HEK293 (cell line): ENCODE measurements around the gene KLF11.

ENCODE experiments used
- CTCF ChIA-PET: fragments of 350-600 bp; formaldehyde crosslinking; extraction: SDS; loops from one replicate; lab custom pipeline; 2021; ENCODE audit warnings: antibody characterized with exemption; lab: Yijun Ruan, JAX
- POLR2A ChIA-PET: fragments of 300-600 bp; formaldehyde crosslinking; extraction: SDS; loops from one replicate; lab custom pipeline; 2020; ENCODE audit warnings: antibody characterized with exemption, inconsistent platforms; lab: Yijun Ruan, JAX
- H3K27ac ChIP-seq: fragments of 200-500 bp; sonication (Bioruptor generic); 2 replicates; pipeline ENCODE4 v1.5.1; 2014; ENCODE audit warnings: low read depth, low read length, control low read depth, inconsistent platforms; ENCODE audit errors: extremely low read depth
- H3K36me3 ChIP-seq, 2 experiments: fragments of 200-500 bp in 1 of 2; sonication (Bioruptor generic) in 1 of 2; 1 replicate in 1 of 2; 2 replicates in 1 of 2; pipeline ENCODE4 v1.5.1; 2014 to 2017; ENCODE audit warnings: inconsistent platforms in 2 of 2, low read length in 2 of 2; ENCODE audit not compliant: control insufficient read depth in 2 of 2, insufficient read depth in 1 of 2
- H3K4me1 ChIP-seq: fragments of 200-500 bp; sonication (Bioruptor generic); 2 replicates; pipeline ENCODE4 v1.5.1; 2014; ENCODE audit warnings: mild to moderate bottlenecking, low read length, inconsistent platforms; ENCODE audit not compliant: control insufficient read depth, insufficient read depth
- H3K4me3 ChIP-seq: 2 replicates; pipeline ENCODE4 v1.5.1; 2011; ENCODE audit warnings: low read depth, mild to moderate bottlenecking, control low read depth, low read length, moderate library complexity
- H3K9me3 ChIP-seq: fragments of 200-500 bp; sonication (Bioruptor generic); 2 replicates; pipeline ENCODE4 v1.5.1; 2014; ENCODE audit warnings: low read depth, low read length, inconsistent platforms; ENCODE audit not compliant: control insufficient read depth, insufficient read depth
- EGR2 ChIP-seq: fragments of 450-650 bp; formaldehyde crosslinking; IDR thresholded peaks from 2 replicates; pipeline ENCODE4 v1.5.1; 2016; ENCODE audit warnings: low read depth, missing biosample characterization, missing genetic modification characterization
- GLIS1 ChIP-seq: fragments of 450-650 bp; formaldehyde crosslinking; IDR thresholded peaks from 2 replicates; pipeline ENCODE4 v1.5.1; 2016; ENCODE audit warnings: missing biosample characterization, missing genetic modification characterization
- IKZF3 ChIP-seq: fragments of 450-650 bp; IDR thresholded peaks from 2 replicates; pipeline ENCODE4 v1.5.0; 2018; ENCODE audit warnings: missing biosample characterization, mild to moderate bottlenecking, missing genetic modification characterization, moderate library complexity
- KLF1 ChIP-seq: fragments of 450-650 bp; formaldehyde crosslinking; IDR thresholded peaks from 2 replicates; pipeline ENCODE4 v1.5.1; 2016; ENCODE audit warnings: missing biosample characterization, missing genetic modification characterization
- KLF8 ChIP-seq: fragments of 450-650 bp; formaldehyde crosslinking; IDR thresholded peaks from 2 replicates; pipeline ENCODE4 v1.5.1; 2016; ENCODE audit warnings: missing biosample characterization, missing genetic modification characterization
- KLF9 ChIP-seq: fragments of 450-650 bp; formaldehyde crosslinking; IDR thresholded peaks from 2 replicates; pipeline ENCODE4 v1.5.1; 2016; ENCODE audit warnings: missing biosample characterization, missing genetic modification characterization, low read depth
- PATZ1 ChIP-seq: fragments of 450-650 bp; formaldehyde crosslinking; IDR thresholded peaks from 2 replicates; pipeline ENCODE4 v1.5.1; 2016; ENCODE audit warnings: missing biosample characterization, missing genetic modification characterization
- PRDM6 ChIP-seq: fragments of 450-650 bp; formaldehyde crosslinking; IDR thresholded peaks from 2 replicates; pipeline ENCODE4 v1.5.1; 2017; ENCODE audit warnings: missing biosample characterization, missing genetic modification characterization
- REST ChIP-seq: fragments of 450-650 bp; formaldehyde crosslinking; IDR thresholded peaks from 2 replicates; pipeline ENCODE4 v1.5.1; 2016; ENCODE audit warnings: missing biosample characterization, missing genetic modification characterization
- SP2 ChIP-seq: fragments of 450-650 bp; formaldehyde crosslinking; IDR thresholded peaks from 2 replicates; pipeline ENCODE4 v1.5.1; 2016; ENCODE audit warnings: missing biosample characterization, missing genetic modification characterization
- SP3 ChIP-seq: fragments of 450-650 bp; formaldehyde crosslinking; IDR thresholded peaks from 2 replicates; pipeline ENCODE4 v1.5.1; 2016; ENCODE audit warnings: missing biosample characterization, missing genetic modification characterization
- WT1 ChIP-seq: fragments of 450-650 bp; formaldehyde crosslinking; IDR thresholded peaks from 2 replicates; pipeline ENCODE4 v1.5.1; 2016; ENCODE audit warnings: missing biosample characterization, missing genetic modification characterization
- ZBTB11 ChIP-seq: fragments of 450-650 bp; formaldehyde crosslinking; conservative IDR thresholded peaks from 2 replicates; pipeline ENCODE4 v1.5.1; 2016; ENCODE audit warnings: low read depth, missing biosample characterization, missing genetic modification characterization
- ZFHX2 ChIP-seq: fragments of 450-650 bp; formaldehyde crosslinking; conservative IDR thresholded peaks from 2 replicates; pipeline ENCODE4 v1.5.1; 2016; ENCODE audit warnings: missing biosample characterization, missing genetic modification characterization
- ZNF132 ChIP-seq: fragments of 450-650 bp; formaldehyde crosslinking; IDR thresholded peaks from 2 replicates; pipeline ENCODE4 v1.5.1; 2017; ENCODE audit warnings: missing biosample characterization, missing genetic modification characterization, borderline replicate concordance
- ZNF266 ChIP-seq: fragments of 450-650 bp; formaldehyde crosslinking; IDR thresholded peaks from 2 replicates; pipeline ENCODE4 v1.5.1; 2016; ENCODE audit warnings: missing biosample characterization, missing genetic modification characterization, low read depth
- ZNF335 ChIP-seq: fragments of 450-650 bp; formaldehyde crosslinking; conservative IDR thresholded peaks from 2 replicates; pipeline ENCODE4 v1.5.1; 2016; ENCODE audit warnings: missing biosample characterization, missing genetic modification characterization
- ZNF398 ChIP-seq: fragments of 450-650 bp; formaldehyde crosslinking; IDR thresholded peaks from 2 replicates; pipeline ENCODE4 v1.5.1; 2017; ENCODE audit warnings: missing biosample characterization, missing genetic modification characterization

The KLF11 gene

GRCh38 chr2:10056439-10056838 is 13.1 kb downstream of the KLF11 start:
- ChIA-PET POLR2A (interaction anchor here (1.1 to 2.7 kb wide), 6 partner anchors 8 to 66 kb away, joined by 3 to 17 read pairs (median 9); partner anchors contain the start of genes KLF11 and RRM2), CTCF (interaction anchor here (1.0 to 2.6 kb wide), 7 partner anchors 16 to 379 kb away, joined by 3 to 23 read pairs (median 4); no protein-coding TSS in a partner anchor)
- H3K9me3 ChIP-seq = no peaks in the 10 kb centered on the region
- no peak overlapping the region for H3K27ac ChIP-seq
- no peak for TF ChIP-seq PRDM6 (tag by site-specific recombination)
- TF ChIP-seq ZNF335 = peak; percentile 74
- no peaks in the 10 kb centered on the region; the same call in 1 of the 2 replicates for H3K4me1 ChIP-seq
- peaks cover 0 to 28% of the 10 kb centered on the region in 2 experiments; a peak in 2 of 3 replicates for H3K36me3 ChIP-seq
- H3K4me3 ChIP-seq = no peak overlapping the region

GRCh38 chr2:10057231-10058107 is 14.1 kb downstream of the KLF11 start:
- Histone ChIP-seq H3K27ac (peak overlapping the region; percentile 35; the same call in 1 of the 2 replicates), H3K4me3 (peak overlapping the region; percentile 36), H3K9me3 (no peaks in the 10 kb centered on the region), H3K36me3 (peaks cover 0 to 22% of the 10 kb centered on the region in 2 experiments; a peak in 1 of 3 replicates), H3K4me1 (no peaks in the 10 kb centered on the region; the same call in 1 of the 2 replicates)
- ChIA-PET POLR2A (interaction anchor here (0.6 to 2.7 kb wide), 13 partner anchors 9 to 427 kb away, joined by 3 to 17 read pairs (median 5); partner anchors contain the start of genes KLF11, RRM2, TAF1B and YWHAQ), CTCF (interaction anchor here (0.6 to 2.6 kb wide), 17 partner anchors 9 to 378 kb away, joined by 3 to 23 read pairs (median 3); no protein-coding TSS in a partner anchor)
- TF ChIP-seq ZNF132 (tag by site-specific recombination) (no peak), KLF9 (tag by site-specific recombination) (peak; percentile 52; the same call in 1 of the 2 replicates), GLIS1 (tag by site-specific recombination) (peak; percentile 95), ZFHX2 (tag by site-specific recombination) (peak; percentile 80), ZNF335 (peak; percentile 88), PATZ1 (tag by site-specific recombination) (peak; percentile 79), ZBTB11 (no peak), IKZF3 (tag by site-specific recombination) (peak; percentile 31), REST (peak; percentile 58; the same call in 1 of the 2 replicates), SP3 (tag by site-specific recombination) (peak; percentile 82), SP2 (tag by site-specific recombination) (peak; percentile 71), WT1 (tag by site-specific recombination) (0 out of 2 replicates have a peak, but pooled peaks have one; percentile 24), EGR2 (tag by site-specific recombination) (peak; percentile 76), KLF1 (peak; percentile 42; the same call in 1 of the 2 replicates), KLF8 (tag by site-specific recombination) (0 out of 2 replicates have a peak, but pooled peaks have one; percentile 25), ZNF266 (no peak), ZNF398 (tag by site-specific recombination) (peak; percentile 97)
